ENCODE measurements around the gene SPSB1.

DNA sequence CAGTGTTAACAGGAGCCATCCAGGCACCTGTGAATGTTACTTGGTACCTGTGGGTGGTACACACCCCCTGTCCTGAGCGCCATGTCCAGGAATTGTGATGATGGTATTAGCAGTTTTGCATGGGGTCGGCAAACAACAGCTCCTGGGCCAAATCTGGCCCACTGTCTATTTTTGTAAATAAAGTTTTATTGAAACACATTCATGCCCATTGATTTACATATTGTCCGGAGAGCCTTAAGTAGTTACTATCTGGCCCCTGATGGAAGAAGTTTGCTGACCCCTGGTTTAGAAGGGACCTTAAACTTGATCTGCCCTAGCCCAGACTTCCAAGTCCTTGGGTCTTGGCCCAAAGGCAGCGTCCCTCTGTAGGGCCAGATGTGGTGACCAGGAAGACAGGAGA lies 58.3 kb downstream of the SPSB1 start:
- TF ChIP-seq CTCF (IDR thresholded peaks at IDR 0.05; ENCODE audit: low read length) (no peak), EZH2 (optimal IDR thresholded peaks at IDR 0.05; ENCODE audit: low read depth, low read length) (no peak), EZH2phosphoT487 (IDR thresholded peaks at IDR 0.05; ENCODE audit: low read length) (no peak)
